Neural progenitor cell (in vitro differentiated cells): ENCODE measurements around the gene OR52N4.

ENCODE experiments used
- EZH2 ChIP-seq: fragments of 200-600 bp; sonication (generic); IDR thresholded peaks from 2 replicates; pipeline ENCODE4 v1.6.1; 2017; ENCODE audit warnings: antibody characterized with exemption, mild to moderate bottlenecking, moderate library complexity
- TF ChIP-seq, protein P1 (sequence below): fragments of 200-600 bp; sonication (generic); IDR thresholded peaks from 2 replicates; pipeline ENCODE4 v1.5.1; 2017; ENCODE audit warnings: antibody characterized with exemption, mild to moderate bottlenecking

DNA sequence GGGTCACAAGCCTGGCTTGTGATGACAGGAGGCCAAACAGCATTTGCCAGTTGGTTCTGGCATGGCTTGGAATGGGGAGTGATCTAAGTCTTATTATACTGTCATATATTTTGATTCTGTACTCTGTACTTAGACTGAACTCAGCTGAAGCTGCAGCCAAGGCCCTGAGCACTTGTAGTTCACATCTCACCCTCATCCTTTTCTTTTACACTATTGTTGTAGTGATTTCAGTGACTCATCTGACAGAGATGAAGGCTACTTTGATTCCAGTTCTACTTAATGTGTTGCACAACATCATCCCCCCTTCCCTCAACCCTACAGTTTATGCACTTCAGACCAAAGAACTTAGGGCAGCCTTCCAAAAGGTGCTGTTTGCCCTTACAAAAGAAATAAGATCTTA, 17.0 kb upstream of the OR52N4 start:
- TF ChIP-seq, protein P1, sequence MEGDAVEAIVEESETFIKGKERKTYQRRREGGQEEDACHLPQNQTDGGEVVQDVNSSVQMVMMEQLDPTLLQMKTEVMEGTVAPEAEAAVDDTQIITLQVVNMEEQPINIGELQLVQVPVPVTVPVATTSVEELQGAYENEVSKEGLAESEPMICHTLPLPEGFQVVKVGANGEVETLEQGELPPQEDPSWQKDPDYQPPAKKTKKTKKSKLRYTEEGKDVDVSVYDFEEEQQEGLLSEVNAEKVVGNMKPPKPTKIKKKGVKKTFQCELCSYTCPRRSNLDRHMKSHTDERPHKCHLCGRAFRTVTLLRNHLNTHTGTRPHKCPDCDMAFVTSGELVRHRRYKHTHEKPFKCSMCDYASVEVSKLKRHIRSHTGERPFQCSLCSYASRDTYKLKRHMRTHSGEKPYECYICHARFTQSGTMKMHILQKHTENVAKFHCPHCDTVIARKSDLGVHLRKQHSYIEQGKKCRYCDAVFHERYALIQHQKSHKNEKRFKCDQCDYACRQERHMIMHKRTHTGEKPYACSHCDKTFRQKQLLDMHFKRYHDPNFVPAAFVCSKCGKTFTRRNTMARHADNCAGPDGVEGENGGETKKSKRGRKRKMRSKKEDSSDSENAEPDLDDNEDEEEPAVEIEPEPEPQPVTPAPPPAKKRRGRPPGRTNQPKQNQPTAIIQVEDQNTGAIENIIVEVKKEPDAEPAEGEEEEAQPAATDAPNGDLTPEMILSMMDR = no peak
- no peak for TF ChIP-seq EZH2
